ENCODE data around the gene SLC25A46. TPM values are rescaled to one million over a fixed set of nuclear protein-coding genes. Genes with fewer than 3 reads are reported as not detected.

SLC25A46 gene
- total RNA-seq, 1 experiment from 2014 or later, result 25.9 TPM

GRCh38 chr5:110702300-110702699, 36.5 kb upstream of the SLC25A46 start:
- no peak for ATAC-seq
- H3K4me1 ChIP-seq (ENCODE audit: control insufficient read depth in 1 of 2, insufficient read depth in 2 of 2, low read length in 2 of 2), result no peaks in the 10 kb centered on the region
- no peaks in the 10 kb centered on the region for H3K9me2 ChIP-seq (ENCODE audit: insufficient read depth)
- CTCF ChIA-PET, result no interaction called here
- RAD21 ChIA-PET (ENCODE audit: low non-redundant PET in 1 of 2, low total read pairs in 2 of 2, uncharacterized antibody in 2 of 2, unreplicated experiment in 2 of 2), result no interaction called here
- H3K4me3 ChIP-seq (replicated peaks in 1 of 2; ENCODE audit: low read depth in 1 of 2, low read length in 2 of 2), result no peak overlapping the region
- no peak for TF ChIP-seq EGR1 (IDR thresholded peaks at IDR 0.05; ENCODE audit: low read depth)
- no peak for TF ChIP-seq SP1 (IDR thresholded peaks at IDR 0.05; ENCODE audit: low read depth)
- no peak for TF ChIP-seq CEBPB (IDR thresholded peaks at IDR 0.05; ENCODE audit: low read depth)
- TF ChIP-seq SRF (IDR thresholded peaks at IDR 0.05; ENCODE audit: low read depth), result no peak
- TF ChIP-seq ELF1 (IDR thresholded peaks at IDR 0.05; ENCODE audit: borderline replicate concordance, low read depth), result no peak
- TF ChIP-seq CTCF (IDR thresholded peaks at IDR 0.05 in 2 of 3, conservative IDR thresholded peaks at IDR 0.05 in 1 of 3; ENCODE audit: borderline replicate concordance in 1 of 3, insufficient read depth in 1 of 3, low read depth in 2 of 3, low read length in 2 of 3), result no peak
- TF ChIP-seq, protein P1, sequence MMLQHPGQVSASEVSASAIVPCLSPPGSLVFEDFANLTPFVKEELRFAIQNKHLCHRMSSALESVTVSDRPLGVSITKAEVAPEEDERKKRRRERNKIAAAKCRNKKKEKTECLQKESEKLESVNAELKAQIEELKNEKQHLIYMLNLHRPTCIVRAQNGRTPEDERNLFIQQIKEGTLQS (IDR thresholded peaks at IDR 0.05), result no peak
- no peak for TF ChIP-seq EZH2 (IDR thresholded peaks at IDR 0.05)
- TF ChIP-seq ZNF274 (IDR thresholded peaks at IDR 0.05; ENCODE audit: low read depth, low read length), result no peak
- TF ChIP-seq MAX (IDR thresholded peaks at IDR 0.05), result no peak
- no peak for TF ChIP-seq POLR2A (IDR thresholded peaks at IDR 0.05; ENCODE audit: borderline replicate concordance, extremely low read depth, insufficient read depth, insufficient read length)
- TF ChIP-seq SIN3A (IDR thresholded peaks at IDR 0.05; ENCODE audit: low read depth), result no peak
- TF ChIP-seq, protein P2, sequence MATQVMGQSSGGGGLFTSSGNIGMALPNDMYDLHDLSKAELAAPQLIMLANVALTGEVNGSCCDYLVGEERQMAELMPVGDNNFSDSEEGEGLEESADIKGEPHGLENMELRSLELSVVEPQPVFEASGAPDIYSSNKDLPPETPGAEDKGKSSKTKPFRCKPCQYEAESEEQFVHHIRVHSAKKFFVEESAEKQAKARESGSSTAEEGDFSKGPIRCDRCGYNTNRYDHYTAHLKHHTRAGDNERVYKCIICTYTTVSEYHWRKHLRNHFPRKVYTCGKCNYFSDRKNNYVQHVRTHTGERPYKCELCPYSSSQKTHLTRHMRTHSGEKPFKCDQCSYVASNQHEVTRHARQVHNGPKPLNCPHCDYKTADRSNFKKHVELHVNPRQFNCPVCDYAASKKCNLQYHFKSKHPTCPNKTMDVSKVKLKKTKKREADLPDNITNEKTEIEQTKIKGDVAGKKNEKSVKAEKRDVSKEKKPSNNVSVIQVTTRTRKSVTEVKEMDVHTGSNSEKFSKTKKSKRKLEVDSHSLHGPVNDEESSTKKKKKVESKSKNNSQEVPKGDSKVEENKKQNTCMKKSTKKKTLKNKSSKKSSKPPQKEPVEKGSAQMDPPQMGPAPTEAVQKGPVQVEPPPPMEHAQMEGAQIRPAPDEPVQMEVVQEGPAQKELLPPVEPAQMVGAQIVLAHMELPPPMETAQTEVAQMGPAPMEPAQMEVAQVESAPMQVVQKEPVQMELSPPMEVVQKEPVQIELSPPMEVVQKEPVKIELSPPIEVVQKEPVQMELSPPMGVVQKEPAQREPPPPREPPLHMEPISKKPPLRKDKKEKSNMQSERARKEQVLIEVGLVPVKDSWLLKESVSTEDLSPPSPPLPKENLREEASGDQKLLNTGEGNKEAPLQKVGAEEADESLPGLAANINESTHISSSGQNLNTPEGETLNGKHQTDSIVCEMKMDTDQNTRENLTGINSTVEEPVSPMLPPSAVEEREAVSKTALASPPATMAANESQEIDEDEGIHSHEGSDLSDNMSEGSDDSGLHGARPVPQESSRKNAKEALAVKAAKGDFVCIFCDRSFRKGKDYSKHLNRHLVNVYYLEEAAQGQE (IDR thresholded peaks at IDR 0.05; ENCODE audit: low read depth), result no peak
- no peak for TF ChIP-seq EZH2phosphoT487 (IDR thresholded peaks at IDR 0.05; ENCODE audit: borderline replicate concordance)
- no peak for TF ChIP-seq YY1 (IDR thresholded peaks at IDR 0.05; ENCODE audit: extremely low read depth, insufficient replicate concordance, low read depth, low read length)
- no peaks in the 10 kb centered on the region for H4K20me1 ChIP-seq (ENCODE audit: insufficient read depth)
- DNase-seq (ENCODE audit: low read depth, low spot score), result no peak
- no peaks in the 10 kb centered on the region for H3K9me3 ChIP-seq (ENCODE audit: control insufficient read depth in 1 of 2, insufficient read depth in 1 of 2, low read depth in 1 of 2, low read length in 2 of 2)
- H3K4me2 ChIP-seq (ENCODE audit: low read length), result no peak overlapping the region
- H3K27me3 ChIP-seq (ENCODE audit: insufficient read depth, low read length), result no peaks in the 10 kb centered on the region
- no peaks in the 10 kb centered on the region for H3K36me3 ChIP-seq (ENCODE audit: control insufficient read depth in 1 of 2, insufficient read depth in 2 of 2, low read length in 2 of 2)
- no peak overlapping the region for H2AFZ ChIP-seq (ENCODE audit: low read depth, low read length, poor library complexity, severe bottlenecking)
- POLR2A ChIA-PET, result no interaction called here
- no TSS peak for BruUV-seq (replicated peaks)
- no peak overlapping the region for H3K9ac ChIP-seq (ENCODE audit: low read length)
- intact Hi-C loops (cut with micrococcal nuclease), result no loop called here
- H3K79me2 ChIP-seq (ENCODE audit: insufficient read depth, low read length), result no peaks in the 10 kb centered on the region
- H3K27ac ChIP-seq (ENCODE audit: low read depth, low read length), result no peak overlapping the region
